RPMI7951 (cell line): Measurements from ENCODE around the gene HOXA6. TPM values are rescaled to one million over a fixed set of nuclear protein-coding genes. Genes with fewer than 3 reads are reported as not detected.
A peak's percentile ranks its signal among the peaks of the same experiment; 100 is the strongest.

Experiments used
- DNase-seq: peaks from one replicate; pipeline ENCODE4 v3.0.0-alpha.2; 2012; ENCODE audit warnings: low read depth
- total RNA-seq: library from RNA; depleted of rRNA; stranded (reverse); fragments of >200 nt; shearing (Covaris generic); gene quantifications from 2 replicates; pipeline ENCODE4 v1.2.3, GENCODE V29; 2014

HOXA6 gene
- total RNA-seq, 1 experiment from 2014 or later, result 1.8 TPM

DNA sequence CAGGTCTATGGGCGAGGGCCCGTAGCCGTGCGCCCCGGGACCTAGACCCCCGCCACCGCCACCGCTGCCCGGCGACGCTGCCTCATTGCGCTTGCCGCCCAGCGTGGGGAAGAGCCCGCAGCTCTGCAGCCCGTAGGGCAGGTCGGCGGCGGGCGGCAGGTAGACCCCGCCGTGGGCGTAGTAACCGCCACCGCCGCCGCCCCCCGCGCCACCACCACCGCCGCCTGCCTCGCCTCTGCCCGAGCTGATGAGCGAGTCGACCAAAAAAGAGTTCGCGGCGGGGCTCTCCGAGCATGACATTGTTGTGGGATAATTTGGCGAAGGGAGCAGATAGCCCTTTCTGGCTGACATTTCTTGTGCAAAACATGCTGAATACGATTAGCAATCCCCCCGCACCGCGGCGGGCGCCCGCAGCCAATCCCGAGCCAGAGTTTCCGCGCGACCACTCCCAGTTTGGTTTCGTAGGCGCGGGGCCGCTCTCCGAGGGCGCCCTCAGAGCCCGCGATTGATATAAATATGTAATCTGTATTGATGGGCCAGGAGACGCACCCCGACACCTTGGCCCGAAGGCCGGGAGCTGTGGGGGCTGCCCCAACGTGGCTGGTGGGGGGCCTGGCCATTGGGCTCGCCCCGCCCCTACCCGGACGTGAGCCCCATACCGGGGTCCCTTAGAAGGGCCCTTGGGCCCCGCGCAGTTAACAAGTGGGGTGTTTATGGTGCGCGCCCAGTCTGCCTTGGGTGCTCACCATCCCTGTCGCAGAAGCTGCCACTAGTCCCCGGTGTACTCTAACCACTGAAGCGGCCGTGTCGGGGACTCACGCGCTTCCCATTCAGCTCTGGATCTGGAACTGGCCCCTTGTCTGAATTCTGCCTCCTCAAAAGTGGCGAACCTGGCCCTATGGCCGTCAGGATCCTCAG is 26.6 kb upstream of the HOXA6 start, which contains the start of gene HOXA10:
Gene HOXA10, minus strand, starts transcription at position 365 of the 918 bp plus-strand sequence. Its CDS starts 14 bp downstream, at position 351.
- DNase-seq, result no peak

DNA sequence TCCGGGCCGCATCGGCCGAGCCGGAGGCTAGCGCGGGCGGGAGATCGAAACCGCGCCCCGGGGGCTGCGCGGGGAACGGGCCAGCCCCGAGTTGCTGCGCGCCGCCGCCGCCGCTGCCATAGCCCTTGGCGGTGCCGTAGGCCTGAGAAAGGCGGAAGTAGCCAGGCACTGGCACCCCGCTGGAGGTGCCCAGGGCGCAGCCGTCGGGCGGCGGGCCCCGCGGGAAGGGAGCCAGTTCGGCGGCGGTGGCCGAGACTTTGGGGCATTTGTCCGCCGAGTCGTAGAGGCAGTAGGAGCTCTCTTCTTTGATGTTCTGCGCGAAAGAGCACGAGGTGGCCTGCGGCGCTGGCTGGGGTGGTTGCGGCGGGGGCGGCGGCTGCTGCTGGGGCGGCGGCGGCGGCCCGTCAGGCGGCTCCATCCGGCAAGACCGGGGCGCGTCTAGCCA is 26.0 kb upstream of the HOXA6 start:
- no peak for DNase-seq

DNA sequence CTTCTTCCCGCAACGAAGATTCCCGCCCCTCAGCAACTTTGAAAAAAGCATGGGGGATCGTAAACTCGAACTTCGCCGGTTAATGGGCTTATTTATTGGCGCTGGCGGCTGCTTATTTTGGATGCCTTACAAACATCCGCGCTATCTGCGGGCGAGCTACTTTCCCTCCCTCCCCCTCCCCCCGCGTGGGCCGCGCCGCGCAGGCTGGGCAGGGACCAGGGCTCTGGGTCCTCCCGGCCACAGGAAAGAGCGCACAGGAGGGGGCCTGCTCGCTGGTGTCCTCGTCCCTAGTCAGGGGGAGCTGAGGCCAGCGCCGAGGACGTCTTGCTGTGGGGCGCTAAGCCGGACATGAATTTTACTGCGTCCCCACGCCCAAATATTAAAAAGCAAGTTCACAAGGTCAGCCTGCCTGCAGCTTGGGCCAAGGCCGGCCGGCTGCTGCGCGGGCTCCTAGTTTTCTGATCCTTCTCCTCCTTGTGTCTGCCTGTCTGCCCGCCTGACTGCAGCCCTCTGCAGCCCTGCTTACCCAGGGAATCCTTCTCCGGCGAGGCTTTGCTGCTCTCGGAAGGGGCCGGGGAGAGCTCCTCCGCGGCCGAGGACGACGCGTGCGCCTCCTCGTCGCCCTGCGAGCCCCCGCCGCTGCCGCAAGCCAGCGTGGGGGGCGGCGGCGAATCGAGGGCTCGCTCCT is 25.4 kb upstream of the HOXA6 start:
- DNase-seq, result peak; percentile 80

DNA sequence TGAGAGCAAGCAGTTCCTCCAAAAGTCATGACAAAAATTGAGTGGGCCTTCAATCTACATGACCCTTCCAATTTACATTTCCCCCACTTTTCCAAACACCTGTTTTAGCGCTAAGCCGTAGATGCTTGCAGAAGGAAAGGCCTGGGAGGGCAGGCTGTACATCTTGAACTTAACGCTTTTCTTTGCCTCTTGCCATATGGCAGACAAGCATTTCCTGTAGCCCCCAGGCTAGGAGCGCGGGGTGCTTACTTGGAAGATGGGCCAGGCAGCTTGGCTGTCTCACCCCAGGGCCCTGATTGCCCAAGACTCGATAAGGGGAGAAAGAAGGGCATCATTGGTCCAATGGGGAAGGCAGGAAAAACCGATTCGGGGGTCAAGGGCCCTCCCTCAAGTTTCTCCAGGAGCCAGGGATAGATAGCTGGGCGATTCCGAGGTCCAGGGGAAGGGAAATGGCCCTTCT is 24.8 kb upstream of the HOXA6 start:
- peak; percentile 68 for DNase-seq

DNA sequence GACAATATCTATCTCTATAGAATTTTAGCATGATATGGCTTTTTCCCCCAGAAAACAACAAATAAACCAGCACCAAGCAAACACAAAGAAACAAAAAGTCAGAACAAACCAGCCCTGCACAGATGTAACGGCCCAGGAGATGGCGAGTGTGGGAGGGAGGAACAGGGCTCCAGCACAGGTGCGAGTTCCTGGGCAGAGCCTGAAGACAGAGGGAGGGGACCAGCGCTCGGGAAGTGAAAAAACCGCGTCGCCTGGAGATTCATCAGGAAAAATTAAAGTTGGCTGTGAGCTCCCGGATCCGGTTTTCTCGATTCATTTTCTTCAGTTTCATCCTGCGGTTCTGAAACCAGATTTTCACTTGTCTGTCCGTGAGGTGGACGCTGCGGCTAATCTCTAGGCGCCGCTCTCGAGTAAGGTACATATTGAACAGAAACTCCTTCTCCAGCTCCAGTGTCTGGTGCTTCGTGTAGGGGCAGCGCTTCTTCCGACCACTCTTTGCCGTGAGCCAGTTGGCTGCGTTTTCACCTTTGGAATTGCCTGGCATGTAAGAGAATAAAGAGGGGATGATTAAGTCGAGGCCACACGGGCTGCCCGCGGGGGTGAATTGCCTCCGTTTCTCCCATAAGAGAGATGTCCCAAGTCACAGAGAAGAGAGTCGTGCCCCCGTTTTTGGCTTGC is 24.2 kb upstream of the HOXA6 start:
- DNase-seq, result no peak

DNA sequence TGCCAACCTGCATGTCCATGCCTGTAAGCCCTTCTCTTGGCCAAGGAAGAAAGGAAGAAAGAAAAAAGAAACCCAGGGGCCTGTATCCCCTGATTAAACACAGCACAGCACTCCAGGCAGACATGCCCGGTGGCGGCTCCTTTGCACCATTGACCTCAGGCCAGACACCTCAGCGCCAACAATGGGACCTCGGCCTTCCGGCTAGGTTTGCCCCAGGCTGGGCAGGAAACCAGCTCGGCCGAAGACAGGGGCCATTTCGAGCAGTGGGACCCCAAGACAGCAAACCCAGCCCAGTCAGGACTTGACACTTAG is 23.7 kb upstream of the HOXA6 start:
- DNase-seq, result no peak

DNA sequence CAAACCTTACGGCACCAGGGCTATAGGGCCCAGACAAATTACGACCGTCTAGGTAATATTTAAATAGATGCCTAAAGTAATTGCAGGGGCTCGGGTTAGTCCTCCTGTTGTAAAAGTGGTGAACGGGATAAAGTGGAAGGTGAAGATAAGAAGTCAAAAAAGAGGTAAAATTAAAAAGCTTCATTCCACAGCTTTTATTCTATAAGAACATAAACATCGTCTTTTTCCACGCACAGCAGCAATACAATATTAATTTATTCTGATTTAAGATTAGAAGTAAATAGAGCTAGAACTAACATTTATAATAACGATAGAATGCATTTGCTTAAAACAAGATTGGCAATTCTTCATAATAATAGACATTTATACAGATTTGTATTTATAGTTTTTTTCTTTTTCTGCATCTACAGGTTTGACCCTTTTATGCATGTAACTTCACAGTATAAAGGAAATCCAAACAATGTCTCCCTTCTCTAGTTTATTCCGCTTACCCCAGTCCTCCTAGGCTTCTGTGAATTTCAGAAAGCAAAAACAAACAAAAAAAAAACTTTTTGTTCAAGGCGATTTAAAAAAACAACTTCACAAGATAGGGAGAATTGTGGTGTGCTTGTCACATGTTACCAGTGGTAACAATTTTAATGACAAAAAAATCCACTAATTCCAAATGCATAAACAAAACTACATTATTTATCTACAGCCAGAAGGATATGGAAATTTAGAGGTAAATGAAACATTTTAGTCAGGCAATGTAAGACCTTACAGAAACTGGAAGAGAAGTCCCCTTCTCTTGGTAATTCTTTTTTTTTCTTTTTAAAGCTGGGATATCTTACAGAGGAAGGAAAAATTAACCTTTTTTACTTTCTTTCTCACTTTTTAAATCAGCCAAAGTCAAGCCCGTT is 23.1 kb upstream of the HOXA6 start:
- DNase-seq, result no peak

DNA sequence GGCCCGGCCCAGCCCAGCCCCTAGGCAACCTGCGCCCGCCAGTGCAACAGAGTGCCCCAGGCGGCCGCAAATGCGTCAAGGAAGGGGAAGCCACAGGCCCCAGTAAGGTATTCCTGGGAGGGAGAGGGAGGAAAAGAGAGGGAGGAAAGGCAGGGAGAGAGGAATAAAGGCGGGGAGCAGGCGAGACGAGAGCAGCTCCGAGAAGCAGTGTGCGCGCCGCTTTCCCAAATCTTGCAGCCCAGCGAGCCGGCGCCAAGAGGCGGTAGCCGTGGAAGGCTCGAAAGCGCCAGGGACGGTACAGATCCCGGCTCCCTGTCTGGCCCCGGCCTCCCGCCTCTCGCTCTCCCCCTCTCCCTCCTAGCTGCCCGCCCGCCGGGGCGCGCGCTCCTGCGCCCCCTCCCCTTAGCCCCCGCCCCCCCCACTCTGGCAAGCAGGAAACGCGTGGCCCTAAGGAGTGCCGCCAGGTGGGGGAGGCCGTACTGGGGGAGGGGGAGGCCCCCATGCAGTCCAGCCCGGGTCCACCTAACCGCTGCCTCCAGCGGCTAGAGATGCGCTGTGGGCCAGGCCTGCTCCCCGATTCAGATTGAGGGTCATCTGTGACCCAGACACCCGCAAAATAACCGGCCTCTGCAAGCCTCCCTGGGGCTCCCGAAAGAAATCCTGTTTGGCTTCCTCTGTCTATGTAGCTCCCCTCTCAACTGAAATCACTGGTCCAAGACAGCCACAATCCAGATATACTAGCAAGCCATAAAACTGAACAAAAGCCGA is 22.3 kb upstream of the HOXA6 start:
- DNase-seq, result no peak

DNA sequence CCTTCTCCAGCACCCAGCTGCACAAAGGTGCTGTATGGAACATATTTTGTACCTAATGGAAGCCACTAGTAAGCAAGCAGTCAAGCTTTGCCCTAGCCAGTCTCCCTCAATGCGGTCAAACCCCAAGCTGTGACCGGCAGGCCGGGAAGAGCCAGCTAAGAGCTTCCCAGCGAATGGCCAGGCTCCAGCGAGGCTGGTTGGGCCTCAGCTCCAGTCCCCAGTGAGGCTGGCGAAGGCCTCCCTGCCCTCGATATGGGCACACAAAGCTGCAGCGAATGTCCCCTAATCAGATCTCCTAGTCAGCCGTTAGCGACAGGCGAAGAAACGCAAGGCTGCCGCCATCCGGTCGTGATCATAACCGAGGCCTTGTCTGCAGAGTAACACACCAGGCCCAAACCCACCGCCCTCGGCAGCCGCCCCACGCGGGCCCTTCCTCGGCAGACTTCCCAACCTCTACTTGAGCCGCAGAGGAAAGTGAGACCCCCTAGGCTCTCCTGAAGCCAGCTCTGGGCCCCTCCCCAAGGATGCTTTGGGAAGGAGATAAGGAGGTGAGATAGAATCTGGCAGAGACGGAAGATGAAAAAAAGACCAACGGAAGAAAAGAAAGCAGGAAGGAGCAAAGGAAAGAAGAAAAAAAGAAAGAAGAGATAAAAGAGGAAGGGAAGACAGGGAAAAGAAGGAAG is 20.8 kb upstream of the HOXA6 start:
- no peak for DNase-seq

DNA sequence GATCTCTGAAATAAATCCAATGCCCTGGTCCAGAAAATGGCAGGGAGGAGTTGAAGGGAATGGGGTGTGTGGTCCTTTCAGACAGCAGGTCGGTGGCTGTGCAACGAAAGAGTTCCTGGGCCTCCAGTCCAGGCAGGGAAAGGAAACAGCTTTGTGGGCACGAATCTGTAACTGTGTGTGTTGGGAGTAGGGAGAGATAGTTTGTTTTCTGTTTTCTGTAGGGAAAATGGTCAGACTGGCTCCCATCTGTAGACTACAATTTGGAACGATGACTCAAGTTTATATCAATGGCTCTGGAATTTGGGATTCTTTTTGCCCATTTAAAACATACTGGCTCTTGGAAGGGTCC is 20.3 kb upstream of the HOXA6 start:
- DNase-seq, result no peak

DNA sequence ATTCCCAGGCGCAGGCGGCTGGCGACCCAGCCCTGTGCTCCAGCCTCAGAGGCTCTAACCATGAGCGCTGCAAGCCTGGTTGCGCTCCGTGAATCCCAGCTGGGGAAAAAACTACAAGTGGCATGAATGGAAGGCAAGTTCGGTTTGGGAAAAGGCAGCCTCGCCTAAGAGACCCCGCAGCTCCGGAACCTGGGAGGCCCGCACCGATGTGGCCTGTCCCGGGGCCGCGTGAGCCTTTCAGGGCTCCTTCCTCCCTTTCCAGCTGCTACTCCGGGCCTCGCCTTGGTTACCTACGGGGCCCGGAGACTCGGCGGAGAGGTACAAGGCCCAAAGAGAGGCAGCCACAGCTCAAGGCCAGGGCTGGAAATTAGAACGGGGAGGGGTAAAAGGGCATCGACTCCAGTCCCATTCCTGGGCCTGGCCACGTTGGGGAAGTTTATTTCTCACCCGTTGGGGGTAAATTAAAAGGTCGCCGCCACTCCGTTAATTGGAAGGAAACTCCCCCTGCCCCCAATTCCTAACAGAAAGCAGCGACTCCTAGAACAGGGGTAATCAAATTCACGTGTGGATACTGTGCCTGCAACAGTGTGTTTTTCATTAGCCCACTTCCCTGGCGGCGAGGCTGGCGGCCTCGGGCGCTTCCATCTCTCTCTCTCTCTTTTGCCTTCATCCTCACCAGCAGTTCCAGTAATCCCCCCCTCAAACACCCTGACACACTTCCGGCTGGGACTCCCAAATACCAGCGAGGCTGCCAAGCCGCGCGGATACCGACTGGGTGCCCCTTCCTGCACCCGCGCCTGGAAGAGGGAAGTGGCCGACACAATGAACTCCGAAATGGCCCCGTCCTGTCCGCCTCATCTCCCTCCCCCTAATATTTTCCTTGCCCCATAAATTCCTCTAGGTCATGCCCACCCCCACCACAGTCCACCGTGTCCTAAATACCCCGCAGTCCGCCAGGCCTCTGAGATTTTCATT is 19.2 kb upstream of the HOXA6 start:
- no peak for DNase-seq

DNA sequence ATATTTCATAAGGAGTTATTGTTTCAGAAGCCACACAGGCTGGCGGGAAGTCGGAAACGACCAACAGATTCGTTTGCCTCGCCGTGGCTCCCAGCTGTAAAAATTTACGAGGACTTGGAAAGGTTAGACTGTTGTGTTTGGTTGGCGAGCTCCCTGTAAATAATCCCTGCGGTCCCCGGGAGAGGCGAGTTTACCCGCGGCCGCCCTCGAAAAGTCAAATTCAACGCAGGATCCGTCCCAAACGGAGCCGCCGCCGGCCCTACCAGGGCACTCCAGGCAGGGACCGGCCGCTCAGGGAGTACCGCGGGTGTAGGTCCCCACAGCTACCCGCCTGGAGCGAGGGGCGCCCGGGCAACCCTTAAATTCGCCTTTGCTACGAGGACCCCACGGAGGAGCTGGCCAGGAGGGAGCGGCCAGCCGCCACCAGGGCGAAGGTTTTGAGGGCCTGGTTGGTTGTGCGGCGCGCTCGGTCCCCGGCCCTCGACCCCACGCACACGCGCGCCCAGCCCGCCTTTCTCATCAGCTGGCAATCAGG is 18.5 kb upstream of the HOXA6 start:
- no peak for DNase-seq

DNA sequence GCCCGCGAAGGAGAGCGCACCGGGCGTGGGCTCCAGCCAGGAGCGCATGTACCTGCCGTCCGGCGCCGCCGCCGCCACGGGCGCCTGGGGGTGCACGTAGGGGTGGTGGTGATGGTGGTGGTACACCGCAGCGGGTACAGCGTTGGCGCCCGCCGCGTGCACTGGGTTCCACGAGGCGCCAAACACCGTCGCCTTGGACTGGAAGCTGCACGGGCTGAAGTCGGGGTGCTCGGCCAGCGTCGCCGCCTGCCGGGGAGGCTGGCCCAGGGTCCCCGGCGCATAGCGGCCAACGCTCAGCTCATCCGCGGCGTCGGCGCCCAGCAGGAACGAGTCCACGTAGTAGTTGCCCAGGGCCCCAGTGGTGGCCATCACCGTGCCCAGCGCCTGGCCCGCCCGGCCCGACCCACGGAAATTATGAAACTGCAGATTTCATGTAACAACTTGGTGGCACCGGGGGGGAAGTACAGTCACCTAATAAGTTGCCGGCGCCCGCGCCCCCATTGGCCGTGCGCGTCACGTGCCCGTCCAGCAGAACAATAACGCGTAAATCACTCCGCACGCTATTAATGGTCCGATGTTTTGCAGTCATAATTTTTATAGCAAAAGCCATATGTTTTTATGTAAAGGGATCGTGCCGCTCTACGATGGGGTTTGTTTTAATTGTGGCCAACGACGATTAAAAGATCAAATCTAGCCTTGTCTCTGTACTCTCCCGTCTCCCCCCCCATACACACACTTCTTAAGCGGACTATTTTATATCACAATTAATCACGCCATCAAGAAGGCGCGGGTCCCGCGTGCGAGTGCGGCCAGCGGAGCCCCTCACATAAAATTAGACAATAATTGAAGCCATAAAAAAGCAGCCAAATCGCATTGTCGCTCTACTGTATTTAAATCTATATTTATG is 17.8 kb upstream of the HOXA6 start, which contains the start of gene HOXA9:
Gene HOXA9, minus strand, starts transcription at position 449 of the 907 bp plus-strand sequence. Its CDS starts 80 bp downstream, at position 369.
- DNase-seq, result no peak

DNA sequence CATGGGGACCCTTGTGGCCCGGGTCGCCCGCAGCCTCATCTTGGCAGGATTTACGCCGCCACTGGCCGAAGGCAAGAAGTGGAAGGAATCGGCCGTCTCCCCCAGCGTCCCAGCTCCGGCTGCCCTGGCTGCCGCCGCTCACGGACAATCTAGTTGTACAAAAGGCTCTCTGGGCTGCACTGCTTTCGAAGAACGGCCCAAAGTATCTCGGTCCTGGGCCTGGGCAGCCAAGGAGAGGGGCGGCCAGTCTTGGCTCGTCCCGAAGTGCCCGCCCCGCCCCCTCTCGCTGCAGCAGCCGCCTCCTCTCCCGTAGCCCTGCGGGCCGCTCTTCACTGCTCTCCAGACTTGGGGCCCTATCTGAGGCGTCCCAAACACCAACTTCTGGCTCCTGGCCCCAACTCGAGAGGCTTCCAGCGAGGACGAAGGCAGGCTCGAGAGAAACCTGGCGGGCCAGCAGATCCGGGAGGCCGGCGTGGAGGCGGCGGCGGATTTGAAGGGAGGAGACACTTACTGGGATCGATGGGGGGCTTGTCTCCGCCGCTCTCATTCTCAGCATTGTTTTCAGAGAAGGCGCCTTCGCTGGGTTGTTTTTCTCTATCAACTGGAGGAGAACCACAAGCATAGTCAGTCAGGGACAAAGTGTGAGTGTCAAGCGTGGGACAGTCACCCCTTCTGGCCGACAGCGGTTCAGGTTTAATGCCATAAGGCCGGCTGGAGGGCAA is 17.0 kb upstream of the HOXA6 start:
- no peak for DNase-seq

DNA sequence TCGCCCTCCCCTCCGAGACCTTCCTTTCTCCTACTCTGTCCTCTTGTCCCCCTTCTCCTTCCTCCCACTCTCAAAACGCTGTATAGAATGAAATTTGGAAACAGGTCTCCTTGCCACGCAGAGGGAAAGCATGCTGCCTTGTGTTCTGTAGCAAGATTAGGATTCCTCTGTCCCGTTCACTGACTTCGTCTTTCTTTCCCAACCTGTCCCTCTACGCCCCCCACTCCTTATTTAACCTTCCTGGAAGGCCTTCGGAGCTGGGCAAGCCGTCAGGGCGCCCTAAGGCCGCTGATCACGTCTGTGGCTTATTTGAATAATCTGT is 16.4 kb upstream of the HOXA6 start:
- no peak for DNase-seq

DNA sequence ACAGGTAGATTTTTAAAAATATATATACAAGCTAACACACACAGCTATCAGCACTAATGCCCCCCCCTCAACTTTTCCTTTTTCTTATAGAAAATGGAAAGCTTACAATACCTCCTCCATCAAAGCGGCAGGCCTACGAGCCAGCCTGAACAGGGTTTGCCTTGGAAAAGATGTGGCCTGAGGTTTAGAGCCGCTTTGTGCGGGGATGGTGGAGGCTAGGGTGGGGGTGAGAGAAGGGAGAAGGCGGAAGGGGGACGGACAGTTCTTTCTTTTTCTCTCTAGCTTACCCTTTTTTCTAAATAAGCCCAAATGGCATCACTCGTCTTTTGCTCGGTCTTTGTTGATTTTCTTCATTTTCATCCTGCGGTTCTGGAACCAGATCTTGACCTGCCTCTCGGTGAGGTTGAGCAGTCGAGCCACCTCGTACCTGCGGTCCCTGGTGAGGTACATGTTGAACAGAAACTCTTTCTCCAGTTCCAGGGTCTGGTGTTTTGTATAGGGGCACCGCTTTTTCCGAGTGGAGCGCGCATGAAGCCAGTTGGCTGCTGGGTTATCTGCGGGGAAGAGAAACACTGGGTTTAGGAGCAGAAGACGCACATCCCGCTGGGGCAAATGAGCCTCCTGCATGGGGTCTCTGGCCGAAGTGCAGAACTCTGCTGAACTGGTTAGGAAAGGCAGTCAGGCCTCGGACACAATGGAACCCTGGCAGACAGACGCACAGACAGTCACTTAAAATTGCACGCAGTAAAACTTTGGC is 15.9 kb upstream of the HOXA6 start:
- DNase-seq, result no peak
